GM19193 (cell line): ENCODE data around the gene PLA2G4A.

Experiments used
- POLR2A ChIP-seq: IDR thresholded peaks from 4 replicates; pipeline ENCODE4 v1.6.1; 2011; ENCODE audit not compliant: insufficient read depth, insufficient read length; ENCODE audit errors: extremely low read depth

Gene PLA2G4A

DNA sequence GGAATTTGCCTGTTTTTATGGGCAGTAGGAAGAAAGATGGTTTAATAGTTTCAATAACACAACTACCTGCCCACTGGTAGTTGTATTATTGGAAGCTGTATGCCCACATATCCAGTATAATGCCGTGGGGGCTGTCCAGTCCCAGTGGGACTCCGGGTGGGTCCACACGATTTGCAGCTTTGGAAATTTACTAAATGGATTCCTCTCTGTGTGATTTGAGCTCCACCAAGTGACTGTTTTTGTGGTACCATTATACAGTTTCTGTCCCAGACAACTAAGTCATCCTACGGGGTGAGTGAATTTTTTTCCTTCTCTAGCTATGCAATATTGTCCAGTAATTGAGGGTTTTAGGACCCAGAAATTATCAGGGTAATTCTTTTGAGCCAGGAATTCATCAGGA, 86.8 kb downstream of the PLA2G4A start:
- TF ChIP-seq POLR2A: no peak

DNA sequence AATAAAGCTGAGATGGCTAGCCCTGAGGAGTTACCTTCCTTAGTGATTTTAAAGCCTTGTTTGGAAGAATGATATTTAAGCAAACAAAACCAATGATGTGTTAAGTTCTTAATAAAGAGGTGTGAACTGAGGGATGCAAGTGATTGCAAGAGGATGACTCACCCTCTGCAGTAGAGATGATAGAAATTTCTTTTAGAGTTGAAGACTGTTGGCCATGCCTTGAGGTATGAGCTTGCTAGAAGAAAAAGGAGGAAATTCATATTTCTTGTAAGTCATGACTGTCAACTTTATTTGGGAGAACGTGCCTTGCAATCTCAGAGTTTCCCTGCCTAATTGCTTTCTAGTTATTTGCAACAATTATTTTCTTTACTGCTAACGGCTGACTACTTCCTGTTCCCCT, 94.7 kb downstream of the PLA2G4A start:
- no peak for TF ChIP-seq POLR2A

DNA sequence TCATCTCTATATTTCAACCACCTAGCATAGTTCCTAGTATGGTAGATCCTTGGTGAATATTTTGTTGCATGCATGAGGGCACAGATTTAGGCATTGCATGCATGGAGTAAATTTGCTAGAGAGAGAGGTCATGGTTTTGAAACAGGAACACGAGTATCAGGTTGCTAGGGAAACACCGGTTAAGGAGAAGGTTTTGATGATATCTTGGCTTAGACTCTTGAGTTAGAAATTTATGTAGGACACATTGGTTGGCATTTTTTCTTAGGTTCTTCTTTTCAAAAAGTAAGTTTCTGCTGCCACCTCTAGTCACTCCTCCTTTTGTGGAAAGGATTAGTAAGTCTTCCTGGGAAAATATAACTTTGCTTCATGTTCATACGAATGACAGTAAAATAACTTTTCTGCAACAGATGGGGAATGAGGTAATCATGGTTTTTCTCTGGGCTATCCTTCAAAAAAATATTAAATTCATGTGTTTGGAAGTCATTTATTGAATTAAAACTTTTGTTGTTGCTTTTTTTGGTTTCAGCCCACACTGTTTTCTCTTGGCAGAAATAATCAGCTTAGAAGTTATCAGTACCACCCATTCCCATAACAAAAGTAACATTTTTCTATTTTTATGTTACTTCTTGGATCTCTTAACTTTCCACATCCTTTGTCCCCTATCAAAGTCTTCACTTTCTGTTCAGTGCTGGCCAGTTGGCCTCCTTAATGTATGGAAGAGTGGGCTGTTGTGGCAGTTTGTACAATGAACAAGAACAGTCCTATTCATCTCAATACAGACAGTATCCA, 97.3 kb downstream of the PLA2G4A start:
- TF ChIP-seq POLR2A: no peak

DNA sequence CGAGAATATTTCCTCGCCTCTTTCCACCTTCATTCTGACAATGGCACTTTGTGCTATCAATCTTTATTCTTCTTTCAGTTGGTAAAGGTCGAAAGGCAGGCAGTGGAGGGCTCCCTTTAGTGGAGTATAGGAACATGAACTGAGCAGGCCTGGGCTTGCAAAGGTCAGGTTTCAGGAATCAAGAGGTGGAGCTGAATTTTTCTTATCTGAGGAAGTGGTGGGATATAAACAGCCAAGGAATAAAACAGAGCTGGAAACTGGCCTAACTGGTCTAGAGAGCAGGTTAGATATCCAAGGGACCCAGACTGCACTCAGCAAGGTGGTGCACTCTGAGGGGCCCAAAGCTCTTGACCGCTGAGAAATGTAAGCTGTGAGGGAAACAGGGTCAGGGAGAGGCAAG, 99.1 kb downstream of the PLA2G4A start:
- TF ChIP-seq POLR2A: no peak

DNA sequence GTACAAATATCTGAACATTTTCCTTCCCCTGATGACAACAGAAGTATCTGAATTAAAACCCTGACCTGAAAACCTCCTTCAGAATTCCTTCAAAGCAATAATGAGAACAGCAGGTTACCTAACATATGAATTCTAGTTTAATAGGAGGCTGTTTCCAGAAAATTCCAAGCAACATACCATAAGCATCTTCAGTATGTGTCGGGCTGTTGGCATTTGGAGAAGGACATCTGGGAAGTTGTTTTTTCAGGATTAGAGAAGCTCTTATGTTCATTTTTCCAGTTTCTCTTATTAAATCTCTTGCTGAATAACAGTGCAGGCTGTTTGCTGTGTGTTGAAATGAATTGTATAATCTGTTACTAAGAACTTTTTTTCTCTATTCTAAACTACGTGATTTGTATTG, 101.5 kb downstream of the PLA2G4A start:
- no peak for TF ChIP-seq POLR2A

DNA sequence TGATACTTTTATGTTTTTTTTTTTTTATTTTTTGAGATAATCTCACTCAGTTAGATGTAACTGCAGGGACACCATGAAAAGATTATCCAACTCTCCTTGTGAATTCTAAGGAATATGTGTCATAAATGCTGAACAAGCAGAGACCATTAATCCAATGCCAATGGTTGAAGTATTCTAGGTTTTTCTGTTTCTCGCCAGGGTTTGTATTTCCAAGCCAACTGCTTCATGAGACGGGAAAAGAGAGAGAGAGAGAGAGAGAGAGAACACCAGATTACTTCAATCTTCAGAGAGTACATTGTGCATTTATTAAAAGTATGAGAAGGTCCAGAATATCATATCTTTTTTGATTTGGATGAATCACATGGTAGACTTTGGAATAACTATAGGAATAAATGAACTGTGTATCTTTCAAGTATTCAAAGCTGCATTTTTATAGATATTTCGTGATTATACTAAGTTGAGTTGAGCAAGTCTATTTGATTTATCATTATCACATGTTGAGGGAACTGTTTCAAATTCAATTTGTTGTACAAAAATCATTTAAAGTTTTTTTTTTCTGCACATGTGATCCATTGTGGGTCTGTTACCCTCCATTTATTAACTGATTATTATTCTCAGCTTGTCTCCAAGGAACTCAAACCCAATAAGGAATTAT, 108.4 kb downstream of the PLA2G4A start:
- TF ChIP-seq POLR2A: no peak

DNA sequence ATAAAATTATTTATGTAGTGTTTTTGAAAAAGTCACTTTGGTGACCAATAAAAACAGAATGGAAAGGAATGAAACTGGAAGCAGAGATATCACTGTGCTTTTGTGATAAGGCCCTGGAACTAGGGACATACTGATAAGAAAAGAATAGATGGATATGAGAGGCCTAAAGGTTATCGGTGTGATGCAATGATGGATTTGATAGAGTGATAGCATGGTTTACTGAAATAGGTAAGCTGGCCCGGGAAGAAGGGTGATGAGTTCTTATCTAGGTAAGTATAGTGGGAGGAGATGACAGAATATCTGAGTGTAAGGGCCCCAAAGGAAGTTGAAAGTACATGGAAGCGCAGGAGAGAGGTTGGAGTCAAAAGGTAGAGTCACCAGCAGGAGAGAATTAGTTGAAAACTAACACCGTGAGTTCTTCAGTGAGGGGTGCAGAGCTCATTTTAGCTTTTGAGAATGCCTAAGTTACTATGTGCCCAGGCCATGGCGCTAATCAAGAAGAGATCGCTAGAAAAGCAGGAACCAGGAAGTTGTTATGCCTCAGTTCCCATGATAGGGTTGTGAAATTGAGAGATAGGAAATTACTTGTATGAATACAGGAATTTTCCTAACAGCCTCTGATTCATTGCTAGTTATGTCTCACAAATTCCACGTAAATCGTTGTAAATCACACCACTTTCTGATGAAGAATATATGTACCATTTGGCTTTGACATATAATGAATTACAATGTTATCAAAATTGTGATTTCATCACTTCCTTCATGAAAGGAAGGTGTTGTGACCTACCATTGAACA, 115.3 kb downstream of the PLA2G4A start:
- TF ChIP-seq POLR2A: no peak

DNA sequence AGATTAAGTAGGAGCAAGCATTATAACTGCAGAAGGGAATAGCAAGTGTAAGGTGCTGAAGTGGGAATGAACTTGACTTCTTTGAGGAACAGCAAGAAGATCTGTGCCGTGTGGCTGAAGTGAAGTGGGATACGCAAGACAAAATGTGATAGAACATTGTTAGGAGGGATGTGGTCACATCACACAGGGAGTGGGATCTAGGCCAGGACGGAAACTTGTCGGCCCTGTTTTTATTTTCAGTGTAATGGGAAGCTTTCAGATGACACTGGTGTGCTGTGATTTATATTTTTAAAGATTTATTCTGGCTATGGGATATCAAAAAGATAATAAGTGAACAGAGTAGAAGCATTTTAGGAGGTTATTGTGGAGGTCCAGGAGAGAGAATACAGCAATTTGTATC, 116.4 kb downstream of the PLA2G4A start:
- no peak for TF ChIP-seq POLR2A

DNA sequence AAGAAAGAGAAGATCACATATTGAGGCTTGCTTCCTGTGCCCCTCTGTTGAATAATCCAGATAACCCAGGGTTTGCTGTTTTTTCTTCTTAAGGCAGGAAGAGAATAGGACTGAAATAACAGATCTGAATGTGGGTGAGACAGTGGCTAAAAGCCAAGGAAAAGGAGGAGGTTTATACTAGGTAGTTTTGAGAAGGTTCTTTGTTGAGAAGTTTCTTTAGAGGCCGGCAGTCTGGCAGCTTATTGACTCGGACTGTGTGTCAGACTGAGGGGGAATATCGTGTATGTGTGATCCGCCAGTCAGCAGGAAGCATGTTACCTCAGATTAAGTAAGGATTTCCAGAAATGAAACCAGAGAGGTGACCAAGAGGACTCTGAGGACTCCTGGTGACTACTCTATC, 119.8 kb downstream of the PLA2G4A start:
- TF ChIP-seq POLR2A: no peak

DNA sequence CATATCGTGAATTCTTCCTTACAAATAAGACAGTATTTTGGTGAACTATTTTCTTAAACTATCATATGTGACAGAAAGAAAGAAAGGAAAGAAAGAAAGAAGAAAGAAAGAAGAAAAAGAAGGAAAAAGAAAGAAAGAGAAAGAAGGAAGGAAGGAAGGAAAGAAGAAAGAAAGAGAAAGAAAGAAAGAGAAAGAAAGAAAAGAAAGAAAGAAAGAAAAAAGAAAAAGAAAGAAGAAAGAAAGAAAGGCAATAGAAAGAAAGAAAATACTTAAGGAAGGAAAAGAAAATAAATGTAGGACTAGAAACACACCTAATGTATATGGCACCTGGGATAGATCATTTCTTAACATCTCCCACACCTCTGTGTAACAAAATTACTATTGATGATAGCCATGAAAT, 120.4 kb downstream of the PLA2G4A start:
- no peak for TF ChIP-seq POLR2A

DNA sequence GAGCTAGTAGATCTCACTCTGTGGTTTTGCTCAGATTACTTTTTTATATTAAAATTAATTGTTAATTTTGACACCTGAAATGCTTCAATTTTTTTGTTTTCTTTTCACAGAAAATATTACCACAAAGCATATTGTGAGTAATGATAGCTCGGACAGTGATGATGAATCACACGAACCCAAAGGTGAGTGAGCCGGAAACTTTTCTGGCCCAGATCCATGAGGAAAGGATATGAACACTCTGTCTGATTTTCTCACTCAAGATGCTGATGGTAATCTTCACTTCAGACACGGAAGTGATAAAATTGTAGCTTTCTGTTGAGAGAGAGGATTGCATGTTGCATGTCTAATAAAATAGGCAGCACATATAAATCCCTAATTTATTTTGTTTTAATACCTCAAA, 121.8 kb downstream of the PLA2G4A start:
- no peak for TF ChIP-seq POLR2A

DNA sequence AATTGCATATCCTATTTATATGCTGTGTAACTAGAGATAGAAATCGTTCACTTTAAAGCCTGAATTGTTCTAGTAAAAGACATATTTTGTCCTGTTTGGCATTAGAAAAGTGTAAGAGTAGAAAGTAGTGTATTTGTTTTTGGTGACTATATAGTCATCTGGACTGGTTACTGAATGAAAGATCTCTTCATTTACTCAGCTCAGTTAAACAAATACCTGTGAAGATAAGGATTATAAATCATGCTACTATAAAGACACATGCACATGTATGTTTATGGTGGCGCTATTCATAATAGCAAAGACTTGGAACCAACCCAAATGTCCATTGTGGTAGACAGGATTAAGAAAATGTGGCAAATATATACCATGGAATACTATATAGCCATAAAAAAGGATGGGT, 125.1 kb downstream of the PLA2G4A start:
- TF ChIP-seq POLR2A: no peak

DNA sequence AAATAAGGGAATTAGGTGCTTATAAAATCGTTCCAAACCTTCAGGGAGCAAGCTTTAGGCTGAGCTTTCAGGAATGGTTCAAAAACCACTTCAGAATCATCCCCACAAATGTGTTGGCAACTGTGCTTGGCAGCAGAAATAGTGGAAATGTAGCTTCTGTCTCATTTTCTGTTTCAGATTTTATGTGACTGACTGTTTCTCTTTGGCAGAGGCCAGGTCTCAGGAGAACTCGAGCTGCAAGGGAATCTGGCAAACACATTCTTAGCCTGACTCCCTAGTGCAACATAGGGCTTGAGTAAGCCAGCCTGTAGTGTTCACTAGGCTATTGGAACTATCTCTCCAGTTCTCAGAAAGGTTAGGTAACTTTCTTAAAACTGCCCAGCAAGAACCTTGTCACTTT, 128.6 kb downstream of the PLA2G4A start:
- no peak for TF ChIP-seq POLR2A

DNA sequence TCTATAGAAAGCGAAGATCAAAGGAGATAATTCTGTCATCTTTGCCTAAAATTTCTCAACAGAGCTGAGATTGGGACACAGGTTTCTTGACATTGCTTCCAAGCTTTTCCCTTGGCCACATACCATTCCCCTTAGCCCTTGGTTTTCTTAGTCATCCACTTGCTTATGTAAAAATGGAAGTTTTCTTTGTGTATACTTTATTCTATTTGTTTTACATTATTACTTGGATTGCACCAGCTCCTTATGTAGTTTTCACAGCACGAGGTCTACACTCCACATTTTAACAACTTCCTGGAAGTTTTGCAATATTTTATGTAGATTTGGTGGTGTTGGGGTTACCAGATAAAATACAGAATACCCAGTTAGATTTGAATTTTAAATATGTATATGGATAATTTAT, 129.8 kb downstream of the PLA2G4A start:
- TF ChIP-seq POLR2A: no peak

DNA sequence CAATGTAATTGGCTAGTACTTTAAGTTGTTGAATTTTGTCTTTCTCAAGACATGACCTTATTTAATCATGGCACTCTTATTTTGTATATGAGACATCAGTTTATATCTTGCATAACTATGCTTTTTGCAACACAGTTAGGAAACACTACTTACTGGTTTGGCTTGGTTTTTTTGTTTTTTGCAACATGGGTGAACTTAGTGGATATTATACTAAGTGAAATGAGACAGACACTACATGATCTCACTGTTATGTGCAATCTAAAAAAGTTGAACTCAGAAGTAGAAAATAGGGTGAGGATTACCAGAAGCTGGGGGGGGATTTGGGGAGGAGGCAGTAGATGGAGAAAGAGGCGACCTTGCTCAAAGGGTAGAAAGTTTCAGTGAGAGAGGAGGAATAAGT, 132.1 kb downstream of the PLA2G4A start:
- no peak for TF ChIP-seq POLR2A

DNA sequence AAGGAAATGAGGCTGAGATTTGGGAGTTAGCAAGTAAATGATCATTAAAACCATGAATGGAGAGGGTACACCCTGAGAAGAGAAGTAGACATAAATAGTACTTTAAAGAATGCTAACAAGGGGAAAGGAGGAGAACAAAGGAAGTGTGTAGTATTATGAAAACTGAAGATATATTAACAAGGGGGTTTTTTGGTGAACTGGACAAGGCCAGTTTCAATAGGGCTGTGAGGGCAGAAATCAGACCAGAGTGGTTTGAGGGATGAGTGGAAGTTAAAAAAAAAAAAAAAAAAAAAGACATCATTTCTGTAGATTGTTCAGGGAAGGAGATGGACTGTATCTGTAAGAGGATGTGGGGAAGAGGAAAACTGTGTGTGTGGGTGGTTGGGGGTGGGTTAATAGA, 137.1 kb downstream of the PLA2G4A start:
- no peak for TF ChIP-seq POLR2A

DNA sequence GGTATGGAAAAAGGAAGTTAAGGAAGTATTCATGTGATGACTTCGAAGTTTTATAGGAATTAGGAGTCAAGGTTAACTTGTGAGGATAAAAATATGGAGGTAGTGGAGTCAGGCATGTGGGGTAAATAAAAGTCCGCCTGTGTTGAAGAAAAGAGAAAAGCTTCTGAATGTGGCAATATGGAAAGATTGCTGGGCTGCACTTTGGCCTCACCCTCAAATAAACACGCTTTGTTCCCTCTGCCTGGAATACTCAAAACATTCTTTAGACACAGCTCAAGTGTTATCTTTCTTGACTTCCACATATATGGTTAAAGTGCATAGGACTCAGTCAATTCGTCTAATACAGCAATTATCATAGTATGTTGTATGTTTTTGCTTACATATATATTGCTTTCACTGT, 137.7 kb downstream of the PLA2G4A start:
- TF ChIP-seq POLR2A: no peak
